ENCODE data around the gene FOXE1. TPM values are rescaled to one million over a fixed set of nuclear protein-coding genes. Genes with fewer than 3 reads are reported as not detected.

FOXE1 gene
- total and polyA plus RNA-seq, 10 of the 15 experiments (the other 5 are each of a cell fraction or from before 2014, with no cell fraction given) = not detected

DNA sequence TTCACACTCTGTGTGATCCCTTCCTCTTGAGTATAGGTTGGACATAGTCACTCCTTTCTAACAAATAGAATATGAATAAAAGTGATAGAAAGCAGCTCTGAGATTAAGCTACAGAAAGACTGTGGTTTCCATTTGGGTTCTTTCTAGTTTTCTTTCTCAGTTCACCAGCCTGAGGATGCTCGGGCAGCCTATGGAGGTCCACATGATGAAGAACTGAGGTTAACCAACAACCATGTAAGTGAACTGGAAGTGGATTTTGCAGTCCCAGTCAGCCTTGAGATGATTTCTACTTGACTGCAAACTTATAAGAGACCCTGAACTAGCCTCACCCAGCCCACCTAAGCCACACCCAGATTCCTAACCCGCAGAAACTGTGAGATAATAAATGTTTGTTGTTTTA lies 10.1 kb upstream of the FOXE1 start:
- H3K9ac ChIP-seq (ENCODE audit: control insufficient read depth, insufficient read depth, low read length) = no peak overlapping the region
- SMC1A ChIA-PET (ENCODE audit: uncharacterized antibody, unreplicated experiment) = no interaction called here
- no peak for DNase-seq (ENCODE audit: low read depth, low spot score)
- H3K36me3 ChIP-seq (ENCODE audit: control insufficient read depth in 2 of 2, insufficient read depth in 2 of 2, low read length in 1 of 2) = no peaks in the 10 kb centered on the region
- no peak overlapping the region for H3K27ac ChIP-seq (ENCODE audit: control insufficient read depth, insufficient read depth)
- POLR2A ChIA-PET = no interaction called here
- no peak for FAIRE-seq
- BruUV-seq (replicated peaks) = no TSS peak
- H3K79me2 ChIP-seq (ENCODE audit: control insufficient read depth, insufficient read depth, low read length) = no peaks in the 10 kb centered on the region
- no peaks in the 10 kb centered on the region for H4K20me1 ChIP-seq (ENCODE audit: control insufficient read depth, insufficient read depth)
- H3K27me3 ChIP-seq (replicated peaks in 1 of 2; ENCODE audit: control insufficient read depth in 2 of 2, insufficient read depth in 2 of 2, low read length in 1 of 2) = peaks cover 4 to 5% of the 10 kb centered on the region in 2 experiments
- no peaks in the 10 kb centered on the region for H3K9me3 ChIP-seq (replicated peaks; ENCODE audit: control insufficient read depth, insufficient read depth, low read length)
- intact Hi-C loops (cut with micrococcal nuclease; ENCODE audit: unreplicated experiment) = no loop called here
- RAD21 ChIA-PET (ENCODE audit: unreplicated experiment) = no interaction called here
- ATAC-seq = no peak
- no peak overlapping the region for H3K4me3 ChIP-seq
- 85% methylated on average over 2 of the region's 2 CpGs for WGBS (ENCODE audit: insufficient coverage, insufficient replicate concordance, low lambda C conversion rate, missing lambda C conversion rate)
- in situ Hi-C loops (cut with MboI) = no loop called here
- CTCF ChIA-PET = interaction anchor here (1.0 kb wide), 1 partner anchor 70 kb away, joined by 4 read pairs; no protein-coding TSS in a partner anchor
- no peaks in the 10 kb centered on the region for H3K4me1 ChIP-seq (ENCODE audit: control insufficient read depth, insufficient read depth, low read length)
- no peak overlapping the region for H3K4me2 ChIP-seq (ENCODE audit: control insufficient read depth, insufficient read depth)
- H2AFZ ChIP-seq (ENCODE audit: control insufficient read depth, low read depth, low read length) = no peak overlapping the region
- TF ChIP-seq KDM1A (IDR thresholded peaks at IDR 0.05; ENCODE audit: borderline replicate concordance) = no peak
- no peak for TF ChIP-seq MYC (IDR thresholded peaks at IDR 0.05; ENCODE audit: insufficient read depth, insufficient read length, insufficient replicate concordance, low read length, severe bottlenecking)
- no peak for TF ChIP-seq SMC3 (IDR thresholded peaks at IDR 0.05; ENCODE audit: borderline replicate concordance, low read length)
- TF ChIP-seq NFIC (IDR thresholded peaks at IDR 0.05; ENCODE audit: low read depth, low read length) = no peak
- TF ChIP-seq LARP7 (IDR thresholded peaks at IDR 0.05) = no peak
- TF ChIP-seq, protein P1, sequence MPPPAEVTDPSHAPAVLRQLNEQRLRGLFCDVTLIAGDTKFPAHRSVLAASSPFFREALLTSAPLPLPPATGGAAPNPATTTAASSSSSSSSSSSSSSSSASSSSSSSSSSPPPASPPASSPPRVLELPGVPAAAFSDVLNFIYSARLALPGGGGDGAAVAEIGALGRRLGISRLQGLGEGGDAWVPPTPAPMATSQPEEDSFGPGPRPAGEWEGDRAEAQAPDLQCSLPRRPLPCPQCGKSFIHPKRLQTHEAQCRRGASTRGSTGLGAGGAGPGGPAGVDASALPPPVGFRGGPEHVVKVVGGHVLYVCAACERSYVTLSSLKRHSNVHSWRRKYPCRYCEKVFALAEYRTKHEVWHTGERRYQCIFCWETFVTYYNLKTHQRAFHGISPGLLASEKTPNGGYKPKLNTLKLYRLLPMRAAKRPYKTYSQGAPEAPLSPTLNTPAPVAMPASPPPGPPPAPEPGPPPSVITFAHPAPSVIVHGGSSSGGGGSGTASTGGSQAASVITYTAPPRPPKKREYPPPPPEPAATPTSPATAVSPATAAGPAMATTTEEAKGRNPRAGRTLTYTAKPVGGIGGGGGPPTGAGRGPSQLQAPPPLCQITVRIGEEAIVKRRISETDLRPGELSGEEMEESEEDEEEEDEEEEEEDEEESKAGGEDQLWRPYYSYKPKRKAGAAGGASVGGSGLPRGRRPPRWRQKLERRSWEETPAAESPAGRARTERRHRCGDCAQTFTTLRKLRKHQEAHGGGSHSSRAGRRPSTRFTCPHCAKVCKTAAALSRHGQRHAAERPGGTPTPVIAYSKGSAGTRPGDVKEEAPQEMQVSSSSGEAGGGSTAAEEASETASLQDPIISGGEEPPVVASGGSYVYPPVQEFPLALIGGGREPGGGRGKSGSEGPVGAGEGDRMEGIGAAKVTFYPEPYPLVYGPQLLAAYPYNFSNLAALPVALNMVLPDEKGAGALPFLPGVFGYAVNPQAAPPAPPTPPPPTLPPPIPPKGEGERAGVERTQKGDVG (CRISPR knock-in tag; IDR thresholded peaks at IDR 0.05) = no peak
- no peak for TF ChIP-seq RUNX3 (IDR thresholded peaks at IDR 0.05; ENCODE audit: low read length)
- TF ChIP-seq RCOR1 (conservative IDR thresholded peaks at IDR 0.05; ENCODE audit: low read depth, low read length) = no peak
- no peak for TF ChIP-seq SUPT20H (IDR thresholded peaks at IDR 0.05; ENCODE audit: borderline replicate concordance, control insufficient read depth, low read depth, low read length)
- TF ChIP-seq POLR2A (IDR thresholded peaks at IDR 0.05; ENCODE audit: low read depth, low read length) = no peak
- TF ChIP-seq BACH1 (IDR thresholded peaks at IDR 0.05; ENCODE audit: borderline replicate concordance) = no peak
- no peak for TF ChIP-seq MTA3 (IDR thresholded peaks at IDR 0.05; ENCODE audit: borderline replicate concordance, low read length)
- TF ChIP-seq, protein P2, sequence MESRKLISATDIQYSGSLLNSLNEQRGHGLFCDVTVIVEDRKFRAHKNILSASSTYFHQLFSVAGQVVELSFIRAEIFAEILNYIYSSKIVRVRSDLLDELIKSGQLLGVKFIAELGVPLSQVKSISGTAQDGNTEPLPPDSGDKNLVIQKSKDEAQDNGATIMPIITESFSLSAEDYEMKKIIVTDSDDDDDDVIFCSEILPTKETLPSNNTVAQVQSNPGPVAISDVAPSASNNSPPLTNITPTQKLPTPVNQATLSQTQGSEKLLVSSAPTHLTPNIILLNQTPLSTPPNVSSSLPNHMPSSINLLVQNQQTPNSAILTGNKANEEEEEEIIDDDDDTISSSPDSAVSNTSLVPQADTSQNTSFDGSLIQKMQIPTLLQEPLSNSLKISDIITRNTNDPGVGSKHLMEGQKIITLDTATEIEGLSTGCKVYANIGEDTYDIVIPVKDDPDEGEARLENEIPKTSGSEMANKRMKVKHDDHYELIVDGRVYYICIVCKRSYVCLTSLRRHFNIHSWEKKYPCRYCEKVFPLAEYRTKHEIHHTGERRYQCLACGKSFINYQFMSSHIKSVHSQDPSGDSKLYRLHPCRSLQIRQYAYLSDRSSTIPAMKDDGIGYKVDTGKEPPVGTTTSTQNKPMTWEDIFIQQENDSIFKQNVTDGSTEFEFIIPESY (IDR thresholded peaks at IDR 0.05) = no peak
- no peak for TF ChIP-seq POLR2AphosphoS5 (IDR thresholded peaks at IDR 0.05; ENCODE audit: low read length)
- TF ChIP-seq, protein P3, sequence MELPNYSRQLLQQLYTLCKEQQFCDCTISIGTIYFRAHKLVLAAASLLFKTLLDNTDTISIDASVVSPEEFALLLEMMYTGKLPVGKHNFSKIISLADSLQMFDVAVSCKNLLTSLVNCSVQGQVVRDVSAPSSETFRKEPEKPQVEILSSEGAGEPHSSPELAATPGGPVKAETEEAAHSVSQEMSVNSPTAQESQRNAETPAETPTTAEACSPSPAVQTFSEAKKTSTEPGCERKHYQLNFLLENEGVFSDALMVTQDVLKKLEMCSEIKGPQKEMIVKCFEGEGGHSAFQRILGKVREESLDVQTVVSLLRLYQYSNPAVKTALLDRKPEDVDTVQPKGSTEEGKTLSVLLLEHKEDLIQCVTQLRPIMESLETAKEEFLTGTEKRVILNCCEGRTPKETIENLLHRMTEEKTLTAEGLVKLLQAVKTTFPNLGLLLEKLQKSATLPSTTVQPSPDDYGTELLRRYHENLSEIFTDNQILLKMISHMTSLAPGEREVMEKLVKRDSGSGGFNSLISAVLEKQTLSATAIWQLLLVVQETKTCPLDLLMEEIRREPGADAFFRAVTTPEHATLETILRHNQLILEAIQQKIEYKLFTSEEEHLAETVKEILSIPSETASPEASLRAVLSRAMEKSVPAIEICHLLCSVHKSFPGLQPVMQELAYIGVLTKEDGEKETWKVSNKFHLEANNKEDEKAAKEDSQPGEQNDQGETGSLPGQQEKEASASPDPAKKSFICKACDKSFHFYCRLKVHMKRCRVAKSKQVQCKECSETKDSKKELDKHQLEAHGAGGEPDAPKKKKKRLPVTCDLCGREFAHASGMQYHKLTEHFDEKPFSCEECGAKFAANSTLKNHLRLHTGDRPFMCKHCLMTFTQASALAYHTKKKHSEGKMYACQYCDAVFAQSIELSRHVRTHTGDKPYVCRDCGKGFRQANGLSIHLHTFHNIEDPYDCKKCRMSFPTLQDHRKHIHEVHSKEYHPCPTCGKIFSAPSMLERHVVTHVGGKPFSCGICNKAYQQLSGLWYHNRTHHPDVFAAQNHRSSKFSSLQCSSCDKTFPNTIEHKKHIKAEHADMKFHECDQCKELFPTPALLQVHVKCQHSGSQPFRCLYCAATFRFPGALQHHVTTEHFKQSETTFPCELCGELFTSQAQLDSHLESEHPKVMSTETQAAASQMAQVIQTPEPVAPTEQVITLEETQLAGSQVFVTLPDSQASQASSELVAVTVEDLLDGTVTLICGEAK (IDR thresholded peaks at IDR 0.05; ENCODE audit: borderline replicate concordance) = no peak
- no peak for TF ChIP-seq CEBPB (IDR thresholded peaks at IDR 0.05; ENCODE audit: borderline replicate concordance in 1 of 2, low read depth in 2 of 2, low read length in 2 of 2)
- TF ChIP-seq NR2F1 (conservative IDR thresholded peaks at IDR 0.05) = no peak
